Brain microvascular endothelial cell (primary cell): ENCODE data around the gene CST9.
A peak's percentile ranks its signal among the peaks of the same experiment; 100 is the strongest.
"Not testable (repeated sequence)": the region's sequence is repeated elsewhere in the genome, so short reads cannot be mapped to it uniquely, and the experiment has no call there.

ENCODE experiments used
- DNase-seq: peaks from one replicate; pipeline ENCODE4 v3.0.0-alpha.2; 2020
- H3K27ac ChIP-seq: fragments of 250-450 bp; sonication (Bioruptor Pico); 2 replicates; pipeline ENCODE4 v1.5.1; 2020; ENCODE audit warnings: mild to moderate bottlenecking, moderate library complexity
- H3K27me3 ChIP-seq: fragments of 250-450 bp; sonication (Bioruptor Pico); replicated peaks from 2 replicates; pipeline ENCODE4 v1.5.1; 2020; ENCODE audit warnings: mild to moderate bottlenecking
- H3K36me3 ChIP-seq: fragments of 250-450 bp; sonication (Bioruptor Pico); replicated peaks from 2 replicates; pipeline ENCODE4 v1.5.1; 2020; ENCODE audit warnings: mild to moderate bottlenecking
- H3K4me3 ChIP-seq: 2 replicates; pipeline ENCODE4 v1.5.1; 2011; ENCODE audit warnings: low read depth, mild to moderate bottlenecking, control low read depth, low read length, moderate library complexity
- in situ Hi-C: cut with HindIII; loops from 2 replicates; pipeline ENCODE4 v1.10.0; 2017; ENCODE audit warnings: low sequenced_read_pairs, low pct_ligation_motif_present
- TF ChIP-seq, protein P1 (sequence below): IDR thresholded peaks from 2 replicates; pipeline ENCODE4 v1.5.1; 2011; ENCODE audit warnings: low read depth, mild to moderate bottlenecking, moderate library complexity, low read length, control low read depth, inconsistent platforms; ENCODE audit errors: missing control alignments

The CST9 gene

DNA sequence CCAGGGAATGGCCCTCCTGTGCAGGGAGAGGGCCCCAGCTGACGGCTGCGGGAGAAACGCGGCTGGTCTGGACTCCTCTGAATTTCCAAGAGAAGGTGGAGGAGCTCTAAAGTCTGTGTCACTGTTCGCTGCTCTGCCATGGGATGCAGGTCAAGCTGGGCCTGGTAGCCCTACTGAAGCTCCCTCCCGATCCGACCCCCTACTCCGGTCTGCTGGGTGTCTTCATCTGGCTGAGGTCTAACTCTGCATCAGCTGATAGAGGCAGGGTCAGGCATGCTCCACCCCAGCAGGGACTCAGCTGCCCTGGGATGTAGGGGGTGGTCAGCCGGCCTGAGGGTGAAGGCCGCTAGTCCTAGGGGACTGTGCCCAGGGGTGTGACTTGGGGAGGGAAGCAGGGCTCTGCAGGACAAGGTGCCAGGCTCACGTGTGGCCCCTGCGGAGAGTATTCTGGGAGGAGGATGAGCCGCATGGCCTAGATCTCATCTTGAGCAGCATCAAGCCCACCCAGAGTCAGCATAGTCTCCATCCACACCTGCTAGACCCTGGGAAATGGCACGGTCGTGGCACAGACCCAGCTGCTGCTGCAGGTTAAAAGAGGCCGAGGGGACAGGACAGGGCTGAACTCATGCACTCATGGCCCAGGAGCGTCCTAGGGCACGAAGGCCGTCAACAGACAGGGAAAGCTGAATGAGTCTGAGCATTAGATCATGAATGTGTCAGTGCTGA lies 30.6 kb upstream of the CST9 start:
- H3K27me3 ChIP-seq = no peaks in the 10 kb centered on the region
- in situ Hi-C loops = no loop called here
- H3K36me3 ChIP-seq = peaks cover 27% of the 10 kb centered on the region
- TF ChIP-seq, protein P1, sequence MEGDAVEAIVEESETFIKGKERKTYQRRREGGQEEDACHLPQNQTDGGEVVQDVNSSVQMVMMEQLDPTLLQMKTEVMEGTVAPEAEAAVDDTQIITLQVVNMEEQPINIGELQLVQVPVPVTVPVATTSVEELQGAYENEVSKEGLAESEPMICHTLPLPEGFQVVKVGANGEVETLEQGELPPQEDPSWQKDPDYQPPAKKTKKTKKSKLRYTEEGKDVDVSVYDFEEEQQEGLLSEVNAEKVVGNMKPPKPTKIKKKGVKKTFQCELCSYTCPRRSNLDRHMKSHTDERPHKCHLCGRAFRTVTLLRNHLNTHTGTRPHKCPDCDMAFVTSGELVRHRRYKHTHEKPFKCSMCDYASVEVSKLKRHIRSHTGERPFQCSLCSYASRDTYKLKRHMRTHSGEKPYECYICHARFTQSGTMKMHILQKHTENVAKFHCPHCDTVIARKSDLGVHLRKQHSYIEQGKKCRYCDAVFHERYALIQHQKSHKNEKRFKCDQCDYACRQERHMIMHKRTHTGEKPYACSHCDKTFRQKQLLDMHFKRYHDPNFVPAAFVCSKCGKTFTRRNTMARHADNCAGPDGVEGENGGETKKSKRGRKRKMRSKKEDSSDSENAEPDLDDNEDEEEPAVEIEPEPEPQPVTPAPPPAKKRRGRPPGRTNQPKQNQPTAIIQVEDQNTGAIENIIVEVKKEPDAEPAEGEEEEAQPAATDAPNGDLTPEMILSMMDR = no peak
- no peak for DNase-seq
- H3K4me3 ChIP-seq = peak overlapping the region; percentile 76
- H3K27ac ChIP-seq = no peak overlapping the region

DNA sequence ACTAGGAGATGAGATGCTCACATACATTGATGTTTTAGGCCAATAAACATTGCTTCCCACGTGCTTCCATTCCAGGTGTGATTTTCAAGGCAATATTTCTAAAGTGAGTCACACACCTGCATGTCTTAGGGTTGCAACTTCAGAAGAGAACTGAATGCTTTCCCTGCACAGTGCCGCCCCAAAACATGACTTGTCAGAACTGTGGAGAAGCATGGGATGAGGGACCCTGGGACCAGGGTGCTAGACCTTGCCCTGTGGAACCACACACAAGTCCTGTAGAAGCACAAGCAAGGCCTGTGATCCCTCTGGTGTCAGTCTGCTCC lies 30.0 kb upstream of the CST9 start:
- H3K27me3 ChIP-seq, DNase-seq, H3K27ac ChIP-seq, in situ Hi-C loops: not testable (repeated sequence)
- H3K4me3 ChIP-seq = peak overlapping the region; percentile 76
- H3K36me3 ChIP-seq = peaks cover 27% of the 10 kb centered on the region

DNA sequence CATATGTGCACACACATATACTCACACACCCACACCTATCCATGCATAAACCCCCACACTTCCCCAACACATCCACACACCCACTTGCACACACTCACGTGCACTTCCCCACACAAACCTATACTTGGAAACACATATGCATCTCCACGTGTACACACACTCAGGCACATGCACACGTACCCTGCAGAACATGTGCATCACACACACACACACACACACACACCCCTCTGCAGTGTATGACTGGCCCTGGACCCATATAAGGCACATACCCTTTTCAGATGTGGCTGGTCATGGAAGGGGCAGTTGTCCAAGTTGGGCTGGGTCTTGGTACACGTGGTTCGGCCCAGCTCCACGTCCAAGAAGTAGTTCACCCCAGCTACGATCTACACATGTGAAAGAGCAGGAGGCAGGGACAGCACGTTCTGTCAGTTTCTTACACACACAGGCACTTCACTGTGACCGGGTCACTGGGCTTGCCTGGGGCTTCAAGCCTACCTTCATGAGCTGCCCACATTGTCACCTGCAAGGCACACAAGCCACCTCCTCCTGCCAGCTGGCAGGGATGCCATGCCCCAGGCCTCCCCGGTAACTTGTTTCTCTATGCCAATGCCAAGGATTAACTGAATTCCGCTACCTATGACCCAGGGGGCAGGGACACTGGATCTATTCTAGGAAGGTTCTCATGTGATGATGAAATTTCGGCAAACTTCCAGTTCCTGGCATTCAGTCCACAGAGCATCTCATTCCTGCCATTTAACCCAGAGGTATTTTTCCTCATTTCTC lies 29.5 kb upstream of the CST9 start:
- Histone ChIP-seq H3K27ac (no peak overlapping the region), H3K36me3 (peaks cover 27% of the 10 kb centered on the region), H3K4me3 (no peak overlapping the region), H3K27me3 (no peaks in the 10 kb centered on the region)
- no peak for DNase-seq
- TF ChIP-seq, protein P1 = no peak
- in situ Hi-C loops = no loop called here

DNA sequence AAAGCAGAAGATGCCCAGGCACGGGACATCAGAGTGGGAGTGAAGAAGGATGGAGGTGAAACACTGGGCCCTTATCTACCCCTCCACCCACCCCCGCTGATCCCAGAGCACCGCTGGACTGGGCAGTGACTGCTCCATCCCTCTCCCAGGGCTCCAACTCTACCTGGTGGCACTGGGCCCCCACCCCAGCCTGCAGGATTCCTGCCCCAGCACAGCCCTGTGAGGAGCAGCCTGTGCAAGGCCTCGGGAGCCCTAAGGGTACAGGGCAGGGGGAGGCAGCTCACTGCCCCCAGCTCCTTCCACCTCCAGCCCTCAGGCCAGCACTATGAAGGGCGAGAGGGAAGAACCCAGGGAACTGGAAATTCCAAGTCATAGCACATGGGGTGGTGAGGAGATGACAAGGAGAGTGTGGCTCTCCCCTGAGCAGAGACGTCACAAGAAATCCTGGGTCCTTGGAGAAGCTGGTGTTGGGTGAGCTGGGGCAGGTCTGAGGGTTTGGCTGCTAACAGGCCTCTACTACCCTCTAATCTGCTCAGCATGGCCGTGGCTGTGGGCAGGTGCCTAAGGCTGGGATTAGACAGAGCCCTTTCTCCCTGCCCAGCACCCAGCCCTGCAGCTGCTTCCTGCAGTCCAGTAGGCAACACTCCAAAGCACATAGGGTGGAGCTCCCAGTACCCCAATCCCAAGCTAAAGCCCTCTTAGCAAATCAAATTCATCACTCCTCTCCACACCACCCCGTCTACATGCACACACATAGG lies 28.5 kb upstream of the CST9 start:
- no peak overlapping the region for H3K4me3 ChIP-seq
- TF ChIP-seq, protein P1 = no peak
- in situ Hi-C loops = no loop called here
- no peaks in the 10 kb centered on the region for H3K27me3 ChIP-seq
- H3K36me3 ChIP-seq = peaks cover 27% of the 10 kb centered on the region
- no peak overlapping the region for H3K27ac ChIP-seq
- DNase-seq = no peak

DNA sequence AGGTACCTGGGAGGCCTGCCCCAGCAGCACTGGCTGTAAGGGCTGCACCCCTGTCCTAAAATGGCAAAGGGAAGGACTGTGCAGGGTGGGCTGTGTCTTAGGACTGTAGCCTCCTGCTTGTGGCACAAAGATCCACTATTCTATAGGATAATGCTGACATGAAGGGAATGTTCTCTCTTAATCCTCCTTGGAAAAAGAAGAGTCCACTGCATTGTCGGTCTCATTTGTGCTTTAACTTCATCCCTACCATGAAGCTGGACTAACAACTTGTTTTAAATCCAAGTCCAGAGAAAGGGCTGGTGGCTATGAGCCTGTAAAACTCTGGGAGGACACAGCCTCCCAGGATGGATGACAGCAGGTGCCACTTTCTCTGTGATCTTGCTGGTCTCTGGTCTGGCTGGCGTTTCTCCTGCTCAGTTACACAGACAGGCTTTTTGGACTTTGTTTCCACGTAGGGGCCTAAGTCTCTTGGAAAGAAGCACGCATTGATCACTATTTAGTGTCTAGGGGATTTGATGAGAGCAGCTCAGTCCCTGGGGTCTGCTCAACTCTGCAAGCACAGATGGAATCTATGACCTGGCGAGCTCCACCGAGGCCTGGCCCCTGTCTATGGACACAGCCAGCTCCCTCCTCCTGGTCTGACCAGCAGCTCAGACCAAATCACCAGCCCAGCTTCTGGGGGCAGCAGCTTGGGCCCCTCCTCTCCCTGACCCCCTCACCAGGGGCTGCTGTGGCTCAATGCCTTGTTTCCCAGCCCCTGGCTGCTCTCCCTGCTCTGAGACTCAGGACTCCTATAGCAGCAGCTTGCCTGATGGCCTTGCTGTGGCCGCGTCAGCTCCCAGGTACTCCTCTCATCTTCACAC lies 27.2 kb upstream of the CST9 start:
- TF ChIP-seq, protein P1 = no peak
- H3K27ac ChIP-seq = no peak overlapping the region
- in situ Hi-C loops = no loop called here
- H3K4me3 ChIP-seq = no peak overlapping the region
- no peak for DNase-seq
- peaks cover 27% of the 10 kb centered on the region for H3K36me3 ChIP-seq
- no peaks in the 10 kb centered on the region for H3K27me3 ChIP-seq
